Measurements from ENCODE around the gene VPS54.

DNA sequence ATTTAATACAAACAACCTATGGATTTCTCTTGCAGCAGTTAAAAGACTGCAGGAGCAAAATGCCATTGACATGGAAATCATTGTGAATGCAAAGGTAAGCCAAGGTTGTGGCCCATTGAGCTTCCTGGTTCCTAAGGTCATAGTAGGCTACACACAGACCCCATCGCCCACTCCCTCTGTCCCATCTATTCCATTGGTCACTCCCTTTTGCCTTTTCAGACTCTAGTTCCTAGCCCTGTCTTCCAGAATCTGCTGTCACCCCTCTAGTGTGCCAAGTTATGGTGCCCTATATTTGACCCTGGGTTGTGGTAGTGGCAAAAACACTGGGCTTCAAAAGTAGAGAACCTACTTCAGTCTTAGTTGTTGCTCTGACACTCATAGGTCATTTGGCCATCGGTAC lies 132.8 kb downstream of the VPS54 start:
- TF ChIP-seq EZH2 (IDR thresholded peaks at IDR 0.05): no peak
- TF ChIP-seq, protein P1, sequence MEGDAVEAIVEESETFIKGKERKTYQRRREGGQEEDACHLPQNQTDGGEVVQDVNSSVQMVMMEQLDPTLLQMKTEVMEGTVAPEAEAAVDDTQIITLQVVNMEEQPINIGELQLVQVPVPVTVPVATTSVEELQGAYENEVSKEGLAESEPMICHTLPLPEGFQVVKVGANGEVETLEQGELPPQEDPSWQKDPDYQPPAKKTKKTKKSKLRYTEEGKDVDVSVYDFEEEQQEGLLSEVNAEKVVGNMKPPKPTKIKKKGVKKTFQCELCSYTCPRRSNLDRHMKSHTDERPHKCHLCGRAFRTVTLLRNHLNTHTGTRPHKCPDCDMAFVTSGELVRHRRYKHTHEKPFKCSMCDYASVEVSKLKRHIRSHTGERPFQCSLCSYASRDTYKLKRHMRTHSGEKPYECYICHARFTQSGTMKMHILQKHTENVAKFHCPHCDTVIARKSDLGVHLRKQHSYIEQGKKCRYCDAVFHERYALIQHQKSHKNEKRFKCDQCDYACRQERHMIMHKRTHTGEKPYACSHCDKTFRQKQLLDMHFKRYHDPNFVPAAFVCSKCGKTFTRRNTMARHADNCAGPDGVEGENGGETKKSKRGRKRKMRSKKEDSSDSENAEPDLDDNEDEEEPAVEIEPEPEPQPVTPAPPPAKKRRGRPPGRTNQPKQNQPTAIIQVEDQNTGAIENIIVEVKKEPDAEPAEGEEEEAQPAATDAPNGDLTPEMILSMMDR (IDR thresholded peaks at IDR 0.05): no peak
